Activated T-cell treated with anti-CD3 and anti-CD28 coated beads, Interleukin-2, amount 50 U/mL, for 4 hours (primary cell): ENCODE measurements around the gene MYLK4. TPM values are rescaled to one million over a fixed set of nuclear protein-coding genes. Genes with fewer than 3 reads are reported as not detected.

Source experiments
- ATAC-seq, 2 donors: fragments of 200-7000 bp; cut with Tn5 transposase; one replicate each; pipeline ENCODE4 v1.10.0; 2021
- DNase-seq: peaks from one replicate; pipeline ENCODE4 v3.0.0-alpha.2; 2020
- H3K27me3 Mint-ChIP-seq: one replicate; pipeline ENCODE4 v1.8.0; 2021; ENCODE audit warnings: low read depth, mixed read lengths
- H3K36me3 Mint-ChIP-seq: one replicate; pipeline ENCODE4 v1.8.0; 2022; ENCODE audit warnings: mixed read lengths; ENCODE audit not compliant: insufficient read depth
- H3K4me1 Mint-ChIP-seq: one replicate; pipeline ENCODE4 v1.8.0; 2021; ENCODE audit warnings: low read depth, mixed read lengths
- H3K4me3 Mint-ChIP-seq: one replicate; pipeline ENCODE4 v1.8.0; 2021; ENCODE audit warnings: mild to moderate bottlenecking, moderate library complexity, mixed read lengths
- H3K9me3 Mint-ChIP-seq: one replicate; pipeline ENCODE4 v1.8.0; 2021; ENCODE audit warnings: mixed read lengths
- total RNA-seq, 3 donors: library from RNA; stranded (reverse); gene quantifications; one replicate each; pipeline ENCODE4 v1.2.1, GENCODE V29; 2021

MYLK4 gene
- total RNA-seq, 3 donors from 2014 or later = 0.08 to 0.18 (median 0.11) TPM

GRCh38 chr6:2632368-2632767, 118.4 kb downstream of the MYLK4 start:
- DNase-seq = no peak
- peaks cover 2% of the 10 kb centered on the region for H3K4me1 Mint-ChIP-seq
- no peak overlapping the region for H3K4me3 Mint-ChIP-seq
- peaks cover 9% of the 10 kb centered on the region for H3K27me3 Mint-ChIP-seq
- ATAC-seq = no peak
- H3K36me3 Mint-ChIP-seq = no peaks in the 10 kb centered on the region
- H3K9me3 Mint-ChIP-seq = no peaks in the 10 kb centered on the region

GRCh38 chr6:2630891-2631571, 119.7 kb downstream of the MYLK4 start:
- Mint-ChIP-seq H3K36me3 (no peaks in the 10 kb centered on the region), H3K4me1 (peaks cover 2% of the 10 kb centered on the region), H3K9me3 (no peaks in the 10 kb centered on the region), H3K27me3 (peaks cover 2% of the 10 kb centered on the region), H3K4me3 (no peak overlapping the region)
- ATAC-seq (no peak), DNase-seq (no peak)

DNA sequence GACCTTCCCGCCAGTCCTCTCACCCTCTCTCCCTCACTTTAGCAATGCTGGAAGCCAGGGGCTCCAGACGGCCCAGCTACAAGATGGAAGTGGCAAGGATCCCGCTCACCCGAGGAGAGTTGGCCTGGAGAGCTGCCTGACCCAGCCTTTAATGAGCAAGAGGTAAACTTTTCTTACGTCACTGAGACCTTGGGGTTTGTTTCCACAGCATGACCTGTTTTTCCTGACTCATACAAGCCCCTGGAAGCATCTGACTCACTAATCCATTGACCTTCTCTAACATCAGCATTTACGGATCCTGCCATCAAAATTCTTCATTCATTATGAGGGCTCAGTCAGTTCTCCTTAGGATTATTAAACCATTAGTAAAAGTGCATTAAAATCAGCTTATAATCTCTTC, 120.4 kb downstream of the MYLK4 start:
- Mint-ChIP-seq H3K9me3 (no peaks in the 10 kb centered on the region), H3K4me3 (no peak overlapping the region), H3K4me1 (peaks cover 2% of the 10 kb centered on the region), H3K36me3 (no peaks in the 10 kb centered on the region), H3K27me3 (peaks cover 2% of the 10 kb centered on the region)
- ATAC-seq (no peak), DNase-seq (no peak)

DNA sequence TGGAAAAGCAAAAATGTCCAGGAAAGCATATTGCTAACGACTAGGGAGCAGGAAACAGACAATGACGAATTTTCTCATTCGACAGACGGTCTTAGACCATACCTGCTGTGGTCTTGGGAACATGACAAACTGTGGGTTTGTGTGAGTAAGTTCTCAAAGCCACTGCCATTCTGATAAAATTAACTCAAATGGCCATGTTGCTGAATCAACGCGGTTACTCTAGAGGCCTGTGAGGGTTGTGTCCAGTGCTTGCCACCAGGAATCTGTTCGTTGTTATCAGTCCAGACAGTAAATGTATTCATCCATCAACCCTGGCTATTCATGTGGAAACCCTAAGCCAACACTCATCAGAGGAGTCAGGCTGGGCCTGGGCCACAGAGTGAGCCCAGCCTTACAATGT, 124.3 kb downstream of the MYLK4 start:
- Mint-ChIP-seq H3K36me3 (no peaks in the 10 kb centered on the region), H3K4me3 (no peak overlapping the region), H3K9me3 (no peaks in the 10 kb centered on the region), H3K27me3 (peaks cover 6% of the 10 kb centered on the region), H3K4me1 (no peaks in the 10 kb centered on the region)
- no peak for ATAC-seq
- DNase-seq = no peak

DNA sequence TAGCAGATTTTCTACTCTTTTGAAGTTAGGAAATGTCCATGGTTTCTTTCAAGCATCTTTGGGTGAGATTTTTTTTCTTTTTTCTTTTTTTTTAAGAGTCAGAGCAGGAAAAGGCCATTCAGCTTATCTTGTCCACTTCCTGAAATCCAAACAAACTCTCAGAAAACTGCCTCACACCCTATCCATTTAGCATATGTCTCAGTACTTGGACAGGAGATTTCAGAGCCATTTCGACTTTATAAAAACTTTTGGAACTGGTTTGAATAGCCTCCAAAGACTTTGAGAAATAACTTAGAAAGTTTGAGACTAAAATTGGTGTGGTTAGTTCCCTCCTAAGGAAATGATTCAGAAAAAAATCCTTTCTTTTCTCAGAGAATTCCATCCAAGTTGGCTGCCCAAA, 125.1 kb downstream of the MYLK4 start:
- ATAC-seq (no peak), DNase-seq (no peak)
- Mint-ChIP-seq H3K27me3 (peaks cover 6% of the 10 kb centered on the region), H3K4me3 (no peak overlapping the region), H3K36me3 (no peaks in the 10 kb centered on the region), H3K9me3 (no peaks in the 10 kb centered on the region), H3K4me1 (no peaks in the 10 kb centered on the region)

DNA sequence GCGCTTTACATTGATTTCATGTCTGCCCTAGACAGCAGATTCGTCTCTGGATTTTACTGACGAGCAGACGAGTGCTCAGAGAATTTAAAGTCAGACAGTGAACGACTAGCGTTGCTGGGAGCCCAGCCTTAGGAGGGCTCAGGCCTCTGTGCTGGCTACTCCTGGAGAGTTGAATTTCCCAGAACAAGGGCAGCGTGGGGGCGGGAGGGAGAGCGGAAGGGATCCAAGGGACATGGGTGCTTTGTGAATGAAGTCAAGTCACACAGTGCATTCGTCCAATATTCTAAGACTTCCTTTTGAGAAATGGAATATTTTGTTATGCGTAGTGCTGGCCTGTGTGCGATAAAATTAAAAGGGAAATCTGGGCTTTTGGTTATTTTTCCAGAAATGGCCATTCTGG, 126.5 kb downstream of the MYLK4 start:
- Mint-ChIP-seq H3K4me3 (no peak overlapping the region), H3K36me3 (no peaks in the 10 kb centered on the region), H3K4me1 (no peaks in the 10 kb centered on the region), H3K9me3 (no peaks in the 10 kb centered on the region), H3K27me3 (peaks cover 15% of the 10 kb centered on the region)
- ATAC-seq = no peak
- no peak for DNase-seq

DNA sequence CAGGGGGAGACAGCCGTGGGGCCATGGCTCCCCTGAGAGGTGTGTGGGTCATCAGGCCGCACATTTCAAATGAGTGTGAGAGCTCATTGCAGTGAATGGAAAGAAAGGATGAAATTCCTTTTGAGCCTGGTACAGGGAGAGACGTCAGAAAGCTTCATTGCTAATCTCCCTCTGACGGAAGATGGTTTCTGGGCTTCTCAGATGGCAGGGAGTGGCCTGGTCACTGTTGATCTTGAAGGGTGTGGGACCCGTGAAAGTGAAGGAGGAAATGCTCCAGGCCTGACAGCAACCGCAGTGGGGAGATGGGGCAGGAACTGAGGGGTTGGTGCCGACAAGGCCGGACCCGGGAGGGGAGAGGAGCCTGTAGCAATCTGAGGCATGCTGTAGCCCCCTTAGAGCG, 127.4 kb downstream of the MYLK4 start:
- ATAC-seq = no peak
- Mint-ChIP-seq H3K27me3 (peaks cover 19% of the 10 kb centered on the region), H3K36me3 (no peaks in the 10 kb centered on the region), H3K4me1 (no peaks in the 10 kb centered on the region), H3K9me3 (no peaks in the 10 kb centered on the region), H3K4me3 (no peak overlapping the region)
- DNase-seq = no peak

- no peak for ATAC-seq
- Mint-ChIP-seq H3K4me1 (no peaks in the 10 kb centered on the region), H3K27me3 (peaks cover 21% of the 10 kb centered on the region), H3K36me3 (no peaks in the 10 kb centered on the region), H3K9me3 (no peaks in the 10 kb centered on the region), H3K4me3 (no peak overlapping the region)
- no peak for DNase-seq
Observed at GRCh38 chr6:2622671-2623070, 128.1 kb downstream of the MYLK4 start.

DNA sequence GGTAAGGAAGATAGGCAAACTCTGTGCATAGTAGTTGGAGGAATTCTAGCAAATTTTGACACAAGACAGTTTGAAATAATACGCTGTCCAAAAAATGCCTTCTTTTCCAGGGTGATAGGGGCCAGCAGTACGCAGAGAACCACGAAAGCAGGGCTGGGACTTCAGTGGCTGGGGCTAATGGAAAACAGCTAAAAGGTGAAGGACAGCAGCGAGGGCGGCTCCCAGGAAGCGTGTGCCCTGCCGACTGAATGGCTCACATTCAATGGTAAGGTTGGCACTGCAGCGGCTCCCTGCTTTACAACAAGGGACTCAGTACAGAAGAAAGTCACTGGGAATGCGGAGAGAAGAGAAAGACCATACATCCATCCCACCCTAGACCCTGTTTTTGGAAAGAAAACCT, 131.1 kb downstream of the MYLK4 start:
- no peaks in the 10 kb centered on the region for H3K9me3 Mint-ChIP-seq
- no peak for ATAC-seq
- no peak overlapping the region for H3K4me3 Mint-ChIP-seq
- H3K36me3 Mint-ChIP-seq = no peaks in the 10 kb centered on the region
- H3K27me3 Mint-ChIP-seq = peaks cover 32% of the 10 kb centered on the region
- DNase-seq = no peak
- H3K4me1 Mint-ChIP-seq = no peaks in the 10 kb centered on the region

- ATAC-seq = no peak
- H3K36me3 Mint-ChIP-seq = no peaks in the 10 kb centered on the region
- DNase-seq = no peak
- H3K9me3 Mint-ChIP-seq = peaks cover 5% of the 10 kb centered on the region
- peaks cover 34% of the 10 kb centered on the region for H3K27me3 Mint-ChIP-seq
- no peak overlapping the region for H3K4me3 Mint-ChIP-seq
- no peaks in the 10 kb centered on the region for H3K4me1 Mint-ChIP-seq
Observed at GRCh38 chr6:2617729-2618128, 133.0 kb downstream of the MYLK4 start.

GRCh38 chr6:2616811-2617210, 133.9 kb downstream of the MYLK4 start:
- Mint-ChIP-seq H3K36me3 (no peaks in the 10 kb centered on the region), H3K9me3 (peaks cover 5% of the 10 kb centered on the region), H3K27me3 (peaks cover 33% of the 10 kb centered on the region), H3K4me3 (no peak overlapping the region), H3K4me1 (no peaks in the 10 kb centered on the region)
- DNase-seq (no peak), ATAC-seq (no peak)

DNA sequence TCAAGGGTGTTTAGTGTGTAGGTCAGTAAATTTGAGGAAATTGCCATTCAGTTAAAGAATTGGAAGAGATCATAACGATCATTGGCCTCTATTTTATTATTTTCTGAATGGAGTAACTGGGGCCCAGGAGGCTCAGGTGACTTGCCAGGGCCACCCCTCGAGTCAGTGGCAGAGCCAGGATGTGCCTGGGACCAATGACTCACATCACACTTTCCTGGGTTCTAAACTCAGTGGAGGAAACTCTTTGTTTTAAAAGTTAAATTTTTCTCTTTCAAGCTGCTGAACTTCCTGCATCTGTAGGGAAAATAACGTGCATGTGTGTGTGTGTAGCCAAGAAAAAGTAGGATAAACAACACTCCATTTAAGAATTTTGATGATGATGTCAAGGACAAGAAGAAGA, 135.5 kb downstream of the MYLK4 start:
- no peak overlapping the region for H3K4me3 Mint-ChIP-seq
- ATAC-seq = no peak
- H3K4me1 Mint-ChIP-seq = no peaks in the 10 kb centered on the region
- H3K27me3 Mint-ChIP-seq = peaks cover 34% of the 10 kb centered on the region
- no peak for DNase-seq
- peaks cover 5% of the 10 kb centered on the region for H3K9me3 Mint-ChIP-seq
- no peaks in the 10 kb centered on the region for H3K36me3 Mint-ChIP-seq

GRCh38 chr6:2614846-2615245, 135.9 kb downstream of the MYLK4 start:
- H3K4me3 Mint-ChIP-seq = no peak overlapping the region

DNA sequence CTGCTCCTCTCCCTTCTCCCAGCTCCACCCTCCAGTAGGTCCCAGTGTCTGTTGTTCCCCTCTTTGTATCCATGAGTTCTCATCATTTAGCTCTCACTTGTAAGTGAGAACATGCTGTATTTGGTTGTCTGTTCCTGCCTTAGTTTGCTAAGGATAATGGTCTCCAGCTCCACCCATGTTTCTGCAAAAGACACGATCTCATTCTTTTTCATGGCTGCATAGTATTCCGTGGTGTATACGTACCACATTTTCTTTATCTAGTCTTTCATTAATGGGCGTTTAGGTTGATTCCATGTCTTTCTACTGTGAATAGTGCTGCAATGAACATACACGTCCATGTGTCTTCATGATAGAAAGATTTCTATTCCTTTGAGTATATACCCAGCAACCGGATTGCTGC, 136.6 kb downstream of the MYLK4 start:
- ATAC-seq = no peak
- H3K4me3 Mint-ChIP-seq = no peak overlapping the region
- H3K27me3 Mint-ChIP-seq = peaks cover 28% of the 10 kb centered on the region
- DNase-seq = no peak
- no peaks in the 10 kb centered on the region for H3K36me3 Mint-ChIP-seq
- peaks cover 5% of the 10 kb centered on the region for H3K9me3 Mint-ChIP-seq
- no peaks in the 10 kb centered on the region for H3K4me1 Mint-ChIP-seq

More at GRCh38 chr6:2614846-2615245, 135.9 kb downstream of the MYLK4 start:
- H3K36me3 Mint-ChIP-seq = no peaks in the 10 kb centered on the region
- H3K27me3 Mint-ChIP-seq = peaks cover 34% of the 10 kb centered on the region
- DNase-seq = no peak
- no peak for ATAC-seq
- peaks cover 5% of the 10 kb centered on the region for H3K9me3 Mint-ChIP-seq
- no peaks in the 10 kb centered on the region for H3K4me1 Mint-ChIP-seq
